ENCODE results near the gene MYOG. TPM values are rescaled to one million over a fixed set of nuclear protein-coding genes. Genes with fewer than 3 reads are reported as not detected.

Gene MYOG
- total RNA-seq, 2 experiments from 2014 or later: not detected

DNA sequence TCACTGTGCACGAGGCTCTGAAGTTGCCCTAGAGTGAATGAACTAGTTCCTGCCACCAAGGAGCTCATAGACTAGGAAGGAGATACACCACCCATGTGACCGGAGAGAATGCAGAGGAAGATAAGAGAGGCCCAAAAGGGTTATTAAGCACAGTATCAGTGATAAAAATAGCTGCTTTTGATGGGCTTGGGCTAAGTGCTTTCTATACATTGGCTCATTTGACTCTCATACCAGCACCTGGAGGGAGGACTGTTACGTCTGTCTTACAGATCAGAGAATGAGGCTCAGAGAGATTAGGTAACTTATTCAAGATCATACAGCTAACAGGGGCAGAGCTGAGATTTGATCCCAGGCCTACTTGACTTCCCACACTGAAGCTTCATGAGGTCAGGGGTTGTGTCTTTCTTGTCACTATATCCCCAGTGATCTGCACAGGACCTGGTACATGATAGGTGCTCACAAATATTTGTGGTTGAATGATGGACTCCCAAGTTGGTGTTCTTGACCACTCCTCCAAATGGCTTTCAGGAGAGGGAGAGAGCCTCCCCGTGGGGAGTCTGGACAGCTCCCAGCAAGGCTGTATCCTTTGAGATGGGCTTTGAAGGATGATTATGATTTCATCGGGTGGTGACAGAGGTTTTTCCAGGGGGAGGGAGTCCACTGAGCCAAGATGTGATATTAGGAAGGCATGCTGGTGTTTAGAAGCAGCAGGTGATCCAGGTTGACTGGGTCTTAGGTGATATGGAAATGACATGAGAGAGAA is 45.1 kb downstream of the MYOG start:
- peaks cover 3% of the 10 kb centered on the region for H3K36me3 Mint-ChIP-seq
- H3K27me3 Mint-ChIP-seq: no peaks in the 10 kb centered on the region
- DNase-seq: no peak
- no peak for ATAC-seq
- H3K4me3 Mint-ChIP-seq: no peak overlapping the region
- no peaks in the 10 kb centered on the region for H3K9me3 Mint-ChIP-seq (ENCODE audit: low read depth)
- CTCF ChIA-PET: interaction anchor here (0.8 to 6.4 kb wide), 22 partner anchors 12 to 447 kb away, joined by 3 to 106 read pairs (median 6); partner anchors contain the start of genes ADORA1, PPFIA4 and TMEM183A
- H3K27ac Mint-ChIP-seq: no peak overlapping the region
- peaks cover 13% of the 10 kb centered on the region for H3K4me1 Mint-ChIP-seq

DNA sequence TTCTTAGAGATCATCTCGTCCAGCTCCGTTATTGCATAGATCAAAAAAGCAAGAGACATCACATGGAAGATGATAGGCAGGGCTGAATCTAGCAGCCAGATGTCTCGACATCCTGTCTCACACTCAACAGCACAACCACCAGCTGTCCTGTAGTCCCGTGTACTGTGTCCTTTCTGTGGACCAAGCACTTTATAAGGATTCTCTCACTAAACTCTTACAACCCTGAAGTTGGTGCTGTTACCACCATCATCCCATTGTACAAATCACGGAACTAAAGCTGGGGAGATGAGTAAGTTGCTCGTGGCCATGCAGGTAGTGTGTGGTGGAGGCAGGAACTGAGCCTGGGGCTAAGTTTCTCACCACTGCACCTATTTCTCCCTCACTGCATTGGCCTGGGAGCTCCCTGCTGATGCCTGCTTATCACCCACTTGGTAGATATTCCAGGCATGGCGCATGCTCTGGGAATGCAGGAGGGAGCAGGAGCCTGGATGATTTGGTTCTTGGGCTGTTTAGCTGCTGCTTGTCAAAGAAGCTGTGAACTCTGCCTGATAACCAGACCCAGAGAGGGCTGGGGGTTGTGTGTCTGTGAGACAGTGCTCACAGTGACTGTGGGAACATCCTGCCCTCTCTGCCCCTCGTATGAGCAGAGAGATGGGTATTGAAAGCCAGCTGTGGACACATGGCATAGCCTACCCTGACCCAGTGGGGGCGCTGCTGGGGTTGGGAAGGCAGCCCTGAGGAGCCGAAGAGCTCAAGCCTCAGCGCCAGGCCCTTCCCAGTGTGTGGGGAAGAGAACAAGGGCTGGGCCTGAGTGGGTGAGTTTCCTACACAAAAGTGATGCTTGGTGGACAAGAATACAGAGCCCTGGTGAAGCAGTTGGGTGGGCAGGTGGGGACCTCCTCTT is 46.0 kb downstream of the MYOG start:
- Mint-ChIP-seq H3K9me3 (ENCODE audit: low read depth) (no peaks in the 10 kb centered on the region), H3K27me3 (no peaks in the 10 kb centered on the region), H3K4me1 (peaks cover 13% of the 10 kb centered on the region), H3K36me3 (peaks cover 3% of the 10 kb centered on the region), H3K4me3 (no peak overlapping the region), H3K27ac (no peak overlapping the region)
- no peak for ATAC-seq
- no peak for DNase-seq
- CTCF ChIA-PET: interaction anchor here (0.6 to 6.4 kb wide), 38 partner anchors 7 to 448 kb away, joined by 3 to 106 read pairs (median 4); partner anchors contain the start of genes ADORA1, PPFIA4 and TMEM183A

DNA sequence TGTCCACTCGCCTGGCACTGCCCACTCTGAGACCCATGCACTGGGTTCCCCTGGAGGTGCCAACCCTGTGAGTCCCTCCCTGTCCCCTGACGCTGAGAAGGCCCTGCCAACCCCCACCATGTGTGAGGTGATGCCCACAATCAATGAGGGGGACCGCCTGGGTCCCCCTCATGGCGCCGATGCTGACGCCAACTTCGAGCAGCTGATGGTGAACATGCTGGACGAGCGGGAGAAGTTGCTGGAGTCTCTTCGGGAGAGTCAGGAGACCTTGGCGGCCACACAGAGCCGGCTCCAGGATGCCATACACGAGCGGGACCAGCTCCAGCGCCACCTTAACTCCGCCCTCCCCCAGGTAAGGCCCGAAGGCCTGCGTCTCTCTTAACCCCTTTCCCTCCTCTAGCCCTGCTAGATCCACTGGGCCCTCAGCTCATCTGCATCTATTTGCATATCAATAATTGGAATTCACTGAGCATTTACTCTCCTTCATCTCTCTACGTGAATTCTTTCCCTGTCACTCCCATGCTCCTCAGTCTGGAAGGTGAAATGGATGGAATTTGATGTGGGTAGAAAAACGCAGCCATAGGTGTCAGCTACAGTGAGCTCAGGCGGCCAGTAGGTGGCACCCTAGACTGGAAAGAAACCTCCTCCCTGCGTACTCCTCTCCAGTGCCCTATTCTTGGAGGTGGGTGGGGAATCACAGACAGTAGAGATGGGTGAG is 46.8 kb downstream of the MYOG start:
- H3K4me3 Mint-ChIP-seq: no peak overlapping the region
- CTCF ChIA-PET: interaction anchor here (0.6 to 6.4 kb wide), 33 partner anchors 8 to 304 kb away, joined by 3 to 106 read pairs (median 4); partner anchors contain the start of genes PPFIA4 and TMEM183A
- no peaks in the 10 kb centered on the region for H3K9me3 Mint-ChIP-seq (ENCODE audit: low read depth)
- no peaks in the 10 kb centered on the region for H3K27me3 Mint-ChIP-seq
- peaks cover 3% of the 10 kb centered on the region for H3K36me3 Mint-ChIP-seq
- H3K4me1 Mint-ChIP-seq: peaks cover 13% of the 10 kb centered on the region
- H3K27ac Mint-ChIP-seq: no peak overlapping the region
- DNase-seq (peak; percentile 72), ATAC-seq (peak; percentile 82)

DNA sequence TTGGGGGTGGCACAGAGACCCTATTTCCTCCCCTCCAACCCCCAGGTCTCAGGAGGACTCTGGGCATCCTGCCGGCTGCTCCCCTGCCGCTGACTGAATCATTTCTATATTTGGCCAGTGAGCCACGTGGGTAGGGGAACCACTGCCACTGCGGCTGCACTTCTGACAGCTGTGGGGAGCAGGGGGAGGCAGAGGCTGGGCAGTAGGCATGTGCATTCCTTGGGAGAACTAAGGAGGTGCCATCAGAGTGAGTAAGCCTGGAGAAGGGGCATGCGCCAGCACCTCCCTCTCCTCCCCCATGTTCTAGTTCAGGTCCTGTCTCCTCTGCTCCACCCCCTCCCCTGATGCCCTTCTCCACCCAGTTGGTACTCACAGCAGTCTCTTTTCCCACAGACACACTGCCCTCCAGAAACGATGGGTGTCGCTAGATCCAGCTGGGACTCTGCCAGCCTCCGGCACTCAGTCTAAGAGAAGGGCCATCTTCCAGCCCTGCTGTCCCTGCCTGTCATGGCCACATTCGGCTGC is 47.5 kb downstream of the MYOG start:
- Mint-ChIP-seq H3K27ac (no peak overlapping the region), H3K27me3 (no peaks in the 10 kb centered on the region), H3K36me3 (peaks cover 3% of the 10 kb centered on the region), H3K4me3 (no peak overlapping the region), H3K9me3 (ENCODE audit: low read depth) (no peaks in the 10 kb centered on the region), H3K4me1 (peaks cover 13% of the 10 kb centered on the region)
- ATAC-seq: no peak
- no peak for DNase-seq
- CTCF ChIA-PET: interaction anchor here (1.0 to 6.4 kb wide), 6 partner anchors 11 to 178 kb away, joined by 3 to 106 read pairs (median 28); partner anchors contain the start of gene PPFIA4

DNA sequence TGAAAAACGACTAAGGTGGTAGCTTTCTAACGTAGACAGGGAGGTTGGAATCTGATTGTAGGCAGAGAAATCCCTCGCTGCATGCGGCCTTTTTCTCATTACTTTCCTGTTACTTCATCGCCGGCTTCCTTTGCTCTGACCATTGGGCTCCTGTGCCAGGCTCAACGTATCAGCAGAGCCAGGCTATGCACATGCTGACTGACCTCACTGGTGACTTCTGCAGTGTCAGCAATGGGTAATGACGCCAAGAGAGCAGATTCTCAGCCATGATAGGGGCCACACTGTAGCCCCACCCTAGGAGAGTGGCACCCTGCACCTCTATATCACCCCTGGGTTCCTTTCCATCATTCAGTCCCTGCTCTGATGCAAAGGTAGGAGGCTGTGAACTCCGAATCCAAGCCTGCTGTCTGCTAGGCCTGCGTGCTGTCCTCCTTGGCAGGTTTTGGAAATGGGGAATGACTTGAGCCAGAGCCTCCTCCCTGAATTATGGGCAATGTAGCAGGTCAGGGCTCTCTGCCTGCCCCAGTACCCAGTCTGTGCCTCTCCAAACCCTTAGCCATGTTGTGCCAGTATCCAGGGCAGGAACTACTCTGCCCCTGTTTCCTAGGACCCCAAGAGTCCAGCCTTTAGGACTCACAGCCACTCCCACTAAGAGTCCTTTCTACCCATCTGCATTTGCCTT is 48.2 kb downstream of the MYOG start:
- CTCF ChIA-PET: interaction anchor here (1.6 to 6.4 kb wide), 3 partner anchors 134 to 179 kb away, joined by 9 to 106 read pairs (median 74); no protein-coding TSS in a partner anchor
- DNase-seq: no peak
- no peak for ATAC-seq
- H3K36me3 Mint-ChIP-seq: peaks cover 3% of the 10 kb centered on the region
- H3K27ac Mint-ChIP-seq: no peak overlapping the region
- no peak overlapping the region for H3K4me3 Mint-ChIP-seq
- H3K27me3 Mint-ChIP-seq: no peaks in the 10 kb centered on the region
- no peaks in the 10 kb centered on the region for H3K9me3 Mint-ChIP-seq (ENCODE audit: low read depth)
- peaks cover 13% of the 10 kb centered on the region for H3K4me1 Mint-ChIP-seq

DNA sequence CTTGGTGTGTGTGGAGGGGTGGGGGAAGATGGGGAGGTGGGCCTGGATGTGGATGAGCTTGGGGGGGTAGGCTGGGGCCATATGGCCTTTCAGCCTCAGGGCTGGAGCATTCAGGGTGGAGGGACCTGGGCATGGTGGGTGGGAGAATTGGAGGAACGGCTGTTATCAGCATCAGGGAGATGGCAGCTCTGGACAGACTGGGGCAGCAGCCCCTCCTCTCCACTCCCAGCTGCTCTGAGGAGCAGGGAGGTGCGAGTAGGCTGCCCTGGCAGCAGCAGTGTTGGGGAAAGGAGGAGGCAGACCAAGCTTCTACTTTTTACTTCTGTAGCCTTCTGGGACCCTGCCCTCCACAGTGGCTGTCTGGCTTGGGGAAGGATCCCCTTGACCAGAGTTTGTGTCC is 49.3 kb downstream of the MYOG start:
- Mint-ChIP-seq H3K4me1 (peaks cover 13% of the 10 kb centered on the region), H3K27me3 (no peaks in the 10 kb centered on the region), H3K4me3 (no peak overlapping the region), H3K27ac (no peak overlapping the region), H3K36me3 (peaks cover 3% of the 10 kb centered on the region), H3K9me3 (ENCODE audit: low read depth) (no peaks in the 10 kb centered on the region)
- CTCF ChIA-PET: interaction anchor here (1.6 to 3.4 kb wide), 2 partner anchors 135 to 180 kb away, joined by 9 to 17 read pairs; no protein-coding TSS in a partner anchor
- ATAC-seq (no peak), DNase-seq (no peak)

DNA sequence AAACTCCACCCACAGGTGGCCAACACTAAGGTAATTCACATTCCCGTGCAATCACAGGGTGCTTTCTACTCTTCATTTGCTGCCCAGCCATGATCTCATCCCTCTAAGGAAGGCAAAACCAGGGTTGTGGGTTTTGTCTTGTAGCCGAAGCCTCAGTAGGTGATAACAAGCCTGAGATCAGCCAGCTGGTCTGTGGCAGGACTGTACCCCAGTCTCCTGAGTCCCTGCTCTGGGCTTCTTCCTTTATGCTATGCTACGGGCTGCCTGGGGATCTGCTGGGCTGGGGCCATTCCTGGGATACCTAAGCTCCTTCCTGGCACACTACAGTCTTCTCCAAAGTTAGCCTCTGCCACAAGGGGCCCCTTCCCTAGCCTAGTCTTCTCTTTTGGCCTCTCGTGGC is 49.7 kb downstream of the MYOG start:
- CTCF ChIA-PET: interaction anchor here (0.7 to 3.4 kb wide), 3 partner anchors 136 to 472 kb away, joined by 3 to 17 read pairs (median 9); no protein-coding TSS in a partner anchor
- Mint-ChIP-seq H3K9me3 (ENCODE audit: low read depth) (no peaks in the 10 kb centered on the region), H3K4me3 (no peak overlapping the region), H3K36me3 (peaks cover 3% of the 10 kb centered on the region), H3K4me1 (peaks cover 13% of the 10 kb centered on the region), H3K27ac (no peak overlapping the region), H3K27me3 (no peaks in the 10 kb centered on the region)
- DNase-seq (no peak), ATAC-seq (no peak)

DNA sequence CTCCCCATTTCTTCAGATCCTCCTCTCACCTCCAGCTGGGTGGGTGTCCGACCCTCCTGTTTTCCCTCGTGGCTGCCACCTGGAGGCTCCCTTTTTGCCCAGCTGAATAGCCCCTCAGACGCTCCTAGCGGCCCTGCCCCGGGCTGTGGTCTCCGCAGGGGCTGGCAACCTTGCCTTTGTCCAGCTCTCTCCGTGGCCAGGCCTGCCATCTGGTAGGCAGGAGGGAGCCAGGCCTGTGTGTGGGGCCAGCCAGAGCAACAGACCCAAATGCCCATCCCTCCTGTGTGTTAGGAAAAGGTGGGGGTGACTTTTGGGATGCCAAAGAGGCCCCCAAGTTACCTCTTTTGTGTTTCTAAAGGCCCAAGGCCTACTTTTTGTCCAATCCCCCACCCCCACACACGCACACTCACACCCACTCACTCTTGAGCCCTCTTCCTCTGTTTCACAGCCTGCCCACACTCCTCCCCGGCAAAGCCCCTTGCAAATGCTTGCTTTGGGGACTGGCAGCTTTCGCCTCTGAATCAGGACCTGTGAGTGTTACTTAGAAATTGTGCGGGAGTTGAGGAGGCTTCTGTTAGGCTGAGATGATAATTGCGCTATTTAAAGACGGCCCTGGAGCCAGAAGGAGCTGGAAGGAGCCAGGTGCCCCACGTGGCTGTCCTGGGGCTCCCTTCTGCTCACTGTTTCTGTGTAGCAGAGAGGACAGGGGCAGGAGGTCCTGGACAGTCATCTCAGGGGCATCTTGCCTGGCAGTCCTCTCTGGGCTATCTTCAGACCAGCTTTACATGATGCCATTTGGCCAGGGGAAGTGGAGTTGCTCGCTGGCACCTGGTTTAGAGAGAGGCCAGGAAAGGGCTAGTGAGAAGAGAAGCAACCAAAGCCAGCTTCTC is 50.5 kb downstream of the MYOG start:
- H3K36me3 Mint-ChIP-seq: peaks cover 3% of the 10 kb centered on the region
- CTCF ChIA-PET: interaction anchor here (0.7 to 3.4 kb wide), 5 partner anchors 131 to 473 kb away, joined by 3 to 17 read pairs (median 4); no protein-coding TSS in a partner anchor
- ATAC-seq: no peak
- no peak for DNase-seq
- H3K4me3 Mint-ChIP-seq: no peak overlapping the region
- H3K4me1 Mint-ChIP-seq: peaks cover 13% of the 10 kb centered on the region
- no peaks in the 10 kb centered on the region for H3K9me3 Mint-ChIP-seq (ENCODE audit: low read depth)
- no peaks in the 10 kb centered on the region for H3K27me3 Mint-ChIP-seq
- no peak overlapping the region for H3K27ac Mint-ChIP-seq

DNA sequence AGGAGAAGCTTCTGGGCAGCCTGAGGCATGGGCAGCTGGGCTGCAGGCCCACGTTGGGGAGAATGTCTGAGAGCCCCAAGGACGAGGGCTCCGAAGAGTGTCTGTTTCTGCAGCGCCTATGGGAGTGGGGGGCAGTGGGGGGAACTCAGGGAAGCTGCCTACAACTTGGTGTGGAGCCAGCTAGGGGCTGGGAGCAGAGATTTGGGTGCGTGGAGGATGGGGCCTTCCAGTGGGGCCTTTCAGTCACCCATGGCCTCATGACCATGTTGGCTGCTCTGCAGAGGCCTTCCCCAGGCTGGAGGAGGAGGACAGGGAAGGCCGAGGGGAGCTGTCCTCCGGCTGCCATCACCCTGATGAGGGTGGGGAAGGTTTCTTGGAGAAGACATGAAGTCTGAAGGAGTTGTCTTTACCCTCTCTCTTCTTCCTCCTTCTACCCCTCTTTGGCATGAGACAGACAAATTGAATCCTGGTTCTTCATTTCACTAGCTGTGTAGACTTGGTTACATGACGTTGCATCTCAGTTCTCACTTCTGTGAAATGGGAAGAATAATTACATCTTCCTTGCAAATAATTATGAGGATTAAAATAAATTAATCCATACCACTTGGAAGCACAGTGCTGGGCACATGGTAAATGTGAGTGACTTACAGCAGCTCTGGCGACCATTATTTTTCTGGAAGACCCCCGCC is 51.2 kb downstream of the MYOG start:
- ATAC-seq: no peak
- peaks cover 13% of the 10 kb centered on the region for H3K4me1 Mint-ChIP-seq
- H3K36me3 Mint-ChIP-seq: peaks cover 3% of the 10 kb centered on the region
- no peaks in the 10 kb centered on the region for H3K27me3 Mint-ChIP-seq
- no peaks in the 10 kb centered on the region for H3K9me3 Mint-ChIP-seq (ENCODE audit: low read depth)
- CTCF ChIA-PET: interaction anchor here (1.1 to 3.4 kb wide), 3 partner anchors 132 to 233 kb away, joined by 3 to 17 read pairs (median 4); no protein-coding TSS in a partner anchor
- no peak overlapping the region for H3K4me3 Mint-ChIP-seq
- no peak overlapping the region for H3K27ac Mint-ChIP-seq
- DNase-seq: no peak

DNA sequence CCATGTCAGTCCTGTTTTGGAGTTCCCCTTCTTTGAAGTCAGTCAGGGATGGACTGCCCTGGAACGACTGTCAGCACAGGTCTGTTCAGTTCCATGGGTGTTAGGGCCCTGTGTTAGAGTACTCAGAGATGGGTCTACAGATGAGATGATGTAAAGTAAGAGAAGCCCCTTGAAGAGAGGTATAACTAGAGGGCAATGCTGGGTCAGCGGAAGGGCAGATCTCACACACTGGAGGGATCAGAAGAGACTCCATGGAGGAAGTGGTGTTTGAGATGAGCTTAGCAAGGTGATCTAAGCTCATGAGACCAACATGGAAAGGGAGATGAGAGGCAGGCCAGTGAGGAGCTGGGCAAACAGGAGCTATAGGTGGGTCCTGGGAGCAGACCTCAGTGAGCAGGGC is 51.9 kb downstream of the MYOG start:
- ATAC-seq: no peak
- DNase-seq: no peak
- no peak overlapping the region for H3K4me3 Mint-ChIP-seq
- no peaks in the 10 kb centered on the region for H3K27me3 Mint-ChIP-seq
- H3K27ac Mint-ChIP-seq: no peak overlapping the region
- H3K4me1 Mint-ChIP-seq: peaks cover 9% of the 10 kb centered on the region
- CTCF ChIA-PET: interaction anchor here (1.1 to 3.4 kb wide), 3 partner anchors 133 to 234 kb away, joined by 3 to 17 read pairs (median 4); no protein-coding TSS in a partner anchor
- no peaks in the 10 kb centered on the region for H3K36me3 Mint-ChIP-seq
- H3K9me3 Mint-ChIP-seq (ENCODE audit: low read depth): no peaks in the 10 kb centered on the region

DNA sequence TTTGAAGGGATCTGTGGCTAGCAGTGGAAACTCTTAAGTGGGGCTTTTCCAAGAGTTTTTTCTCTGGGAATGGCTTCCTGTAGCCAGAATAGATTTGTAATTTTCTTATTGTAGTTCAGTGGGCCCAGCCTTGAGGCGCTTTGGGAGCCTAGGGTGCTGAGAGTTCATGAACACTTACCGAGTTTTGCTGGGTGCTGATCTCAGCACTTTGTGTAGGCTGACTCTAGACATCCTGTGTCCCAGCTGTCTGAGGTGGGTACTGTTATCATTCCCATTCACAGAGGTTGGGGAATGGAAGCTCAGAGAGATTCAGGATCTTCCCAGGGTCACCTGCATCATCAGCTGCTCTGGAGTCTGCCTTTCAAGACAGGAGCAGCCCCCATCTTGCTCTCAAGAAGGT is 52.5 kb downstream of the MYOG start:
- Mint-ChIP-seq H3K27ac (no peak overlapping the region), H3K27me3 (no peaks in the 10 kb centered on the region), H3K4me1 (peaks cover 9% of the 10 kb centered on the region), H3K36me3 (no peaks in the 10 kb centered on the region), H3K9me3 (ENCODE audit: low read depth) (no peaks in the 10 kb centered on the region), H3K4me3 (no peak overlapping the region)
- ATAC-seq: no peak
- CTCF ChIA-PET: interaction anchor here (3.4 kb wide), 1 partner anchor 183 kb away, joined by 17 read pairs; no protein-coding TSS in a partner anchor
- no peak for DNase-seq
